ENCODE measurements around the gene AKNA. TPM values are rescaled to one million over a fixed set of nuclear protein-coding genes. Genes with fewer than 3 reads are reported as not detected.

AKNA gene
- polyA plus RNA-seq, 1 experiment = 7.0 TPM

DNA sequence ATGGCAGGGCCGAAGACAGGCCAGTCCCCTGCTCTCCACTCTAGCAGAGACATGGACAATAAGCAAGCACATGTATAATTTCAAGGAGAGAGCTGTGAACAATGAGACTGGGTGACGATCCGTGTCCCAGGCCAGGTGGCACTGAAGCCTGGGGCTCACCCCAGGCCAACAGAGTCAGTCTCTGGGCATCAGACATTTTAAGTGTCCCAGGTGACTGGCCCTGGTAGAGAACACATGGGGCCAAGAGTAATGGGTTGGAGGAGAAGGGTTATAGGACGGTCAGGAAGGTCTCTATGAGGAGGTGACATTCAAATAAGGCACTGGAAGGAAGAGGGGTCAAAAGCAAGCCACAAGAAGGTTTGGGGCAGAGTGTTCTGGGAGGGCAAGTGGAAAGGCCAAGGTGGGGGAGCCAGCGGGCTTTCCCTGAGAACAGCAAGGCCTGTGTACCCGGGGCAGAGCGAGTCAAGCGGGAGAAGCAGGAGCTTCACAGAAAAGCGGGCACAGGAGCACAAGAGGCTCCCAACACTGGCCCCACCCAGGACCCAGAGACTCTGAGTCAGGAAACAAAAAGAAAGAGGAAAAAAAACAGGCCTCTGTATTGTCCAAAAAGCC is 1.1 kb upstream of the AKNA start:
- CTCF ChIA-PET = interaction anchor here (1.5 to 2.1 kb wide), 2 partner anchors 17 to 306 kb away, joined by 3 to 9 read pairs; no protein-coding TSS in a partner anchor
- H3K27me3 ChIP-seq (ENCODE audit: control insufficient read depth, insufficient read depth, low read length) = no peaks in the 10 kb centered on the region
- TF ChIP-seq, protein P1, sequence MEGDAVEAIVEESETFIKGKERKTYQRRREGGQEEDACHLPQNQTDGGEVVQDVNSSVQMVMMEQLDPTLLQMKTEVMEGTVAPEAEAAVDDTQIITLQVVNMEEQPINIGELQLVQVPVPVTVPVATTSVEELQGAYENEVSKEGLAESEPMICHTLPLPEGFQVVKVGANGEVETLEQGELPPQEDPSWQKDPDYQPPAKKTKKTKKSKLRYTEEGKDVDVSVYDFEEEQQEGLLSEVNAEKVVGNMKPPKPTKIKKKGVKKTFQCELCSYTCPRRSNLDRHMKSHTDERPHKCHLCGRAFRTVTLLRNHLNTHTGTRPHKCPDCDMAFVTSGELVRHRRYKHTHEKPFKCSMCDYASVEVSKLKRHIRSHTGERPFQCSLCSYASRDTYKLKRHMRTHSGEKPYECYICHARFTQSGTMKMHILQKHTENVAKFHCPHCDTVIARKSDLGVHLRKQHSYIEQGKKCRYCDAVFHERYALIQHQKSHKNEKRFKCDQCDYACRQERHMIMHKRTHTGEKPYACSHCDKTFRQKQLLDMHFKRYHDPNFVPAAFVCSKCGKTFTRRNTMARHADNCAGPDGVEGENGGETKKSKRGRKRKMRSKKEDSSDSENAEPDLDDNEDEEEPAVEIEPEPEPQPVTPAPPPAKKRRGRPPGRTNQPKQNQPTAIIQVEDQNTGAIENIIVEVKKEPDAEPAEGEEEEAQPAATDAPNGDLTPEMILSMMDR (IDR thresholded peaks at IDR 0.05; ENCODE audit: low read depth, low read length) = no peak
- H3K4me3 ChIP-seq (ENCODE audit: low read depth, low read length) = no peak overlapping the region
- peak overlapping the region; percentile 11 for H3K27ac ChIP-seq (ENCODE audit: low read depth, low read length)
- POLR2A ChIA-PET = interaction anchor here (1.5 kb wide), 1 partner anchor 199 kb away, joined by 3 read pairs; the partner anchor contains the start of gene ATP6V1G1
- no peak for DNase-seq (ENCODE audit: low read depth, low spot score)
- H3K9me3 ChIP-seq (ENCODE audit: control insufficient read depth, insufficient read depth, low read length) = no peaks in the 10 kb centered on the region

GRCh38 chr9:114388357-114388682 is 538 bp upstream of the AKNA start:
- Histone ChIP-seq H3K4me3 (ENCODE audit: low read depth, low read length) (peak overlapping the region; percentile 74), H3K27ac (ENCODE audit: low read depth, low read length) (peak overlapping the region; percentile 81), H3K9me3 (ENCODE audit: control insufficient read depth, insufficient read depth, low read length) (no peaks in the 10 kb centered on the region), H3K27me3 (ENCODE audit: control insufficient read depth, insufficient read depth, low read length) (no peaks in the 10 kb centered on the region)
- POLR2A ChIA-PET = interaction anchor here (1.5 to 2.9 kb wide), 4 partner anchors 9 to 199 kb away, joined by 3 to 12 read pairs (median 7); partner anchors contain the start of gene ATP6V1G1
- CTCF ChIA-PET = interaction anchor here (1.5 to 2.1 kb wide), 2 partner anchors 17 to 306 kb away, joined by 3 to 9 read pairs; no protein-coding TSS in a partner anchor
- TF ChIP-seq, protein P1 (IDR thresholded peaks at IDR 0.05; ENCODE audit: low read depth, low read length) = no peak
- DNase-seq (ENCODE audit: low read depth, low spot score) = no peak

DNA sequence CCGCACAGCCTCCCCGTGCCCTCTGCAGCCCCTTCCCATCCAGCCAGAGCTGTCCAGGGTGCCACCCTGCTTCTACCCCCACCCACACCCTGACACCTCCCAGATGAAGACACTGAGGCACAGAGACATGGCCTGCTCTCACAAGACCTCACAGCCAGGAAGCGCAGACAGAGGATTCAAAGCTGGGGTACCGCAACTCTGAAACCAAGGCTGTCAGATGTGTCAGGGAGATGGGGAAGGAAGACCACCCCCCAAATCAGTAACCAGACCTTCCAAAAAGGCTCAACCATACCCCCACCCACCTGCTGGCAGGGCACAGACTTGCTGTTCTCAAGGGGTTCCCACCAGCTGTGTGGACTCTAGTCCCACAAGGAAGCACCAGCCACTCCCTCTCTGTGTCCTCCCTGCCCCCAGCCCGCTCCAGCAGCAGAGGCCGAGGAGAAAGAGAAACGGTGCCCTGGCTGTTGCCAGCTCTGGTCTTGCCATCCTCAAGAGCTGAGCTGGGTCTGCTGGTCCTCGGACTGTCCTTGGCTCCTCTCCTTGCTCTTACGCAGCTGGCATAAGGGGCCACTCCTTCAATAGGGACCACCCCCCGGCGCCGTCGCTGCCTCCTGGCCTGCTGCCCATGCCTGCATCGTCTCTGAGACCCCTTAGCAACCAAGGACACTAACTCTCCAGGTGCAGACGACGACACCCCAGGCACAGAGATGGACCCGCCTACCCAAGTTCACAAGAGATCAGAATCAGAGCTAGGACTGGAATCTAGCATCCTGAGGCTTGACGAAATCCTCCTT is 699 bp downstream of the AKNA start:
- ChIA-PET POLR2A (interaction anchor here (0.9 to 2.9 kb wide), 5 partner anchors 10 to 200 kb away, joined by 3 to 12 read pairs (median 5); partner anchors contain the start of gene ATP6V1G1), CTCF (interaction anchor here (0.6 to 2.1 kb wide), 3 partner anchors 19 to 356 kb away, joined by 4 to 9 read pairs (median 5); no protein-coding TSS in a partner anchor)
- TF ChIP-seq, protein P1 (IDR thresholded peaks at IDR 0.05; ENCODE audit: low read depth, low read length) = no peak
- no peaks in the 10 kb centered on the region for H3K9me3 ChIP-seq (ENCODE audit: control insufficient read depth, insufficient read depth, low read length)
- no peaks in the 10 kb centered on the region for H3K27me3 ChIP-seq (ENCODE audit: control insufficient read depth, insufficient read depth, low read length)
- H3K27ac ChIP-seq (ENCODE audit: low read depth, low read length) = peak overlapping the region; percentile 81
- peak overlapping the region; percentile 74 for H3K4me3 ChIP-seq (ENCODE audit: low read depth, low read length)
- DNase-seq (ENCODE audit: low read depth, low spot score) = no peak

GRCh38 chr9:114386361-114386885 is 1.4 kb downstream of the AKNA start:
- TF ChIP-seq, protein P1 (IDR thresholded peaks at IDR 0.05; ENCODE audit: low read depth, low read length) = no peak
- Histone ChIP-seq H3K27ac (ENCODE audit: low read depth, low read length) (peak overlapping the region; percentile 81), H3K27me3 (ENCODE audit: control insufficient read depth, insufficient read depth, low read length) (no peaks in the 10 kb centered on the region), H3K9me3 (ENCODE audit: control insufficient read depth, insufficient read depth, low read length) (no peaks in the 10 kb centered on the region), H3K4me3 (ENCODE audit: low read depth, low read length) (peak overlapping the region; percentile 74)
- DNase-seq (ENCODE audit: low read depth, low spot score) = no peak
- ChIA-PET POLR2A (interaction anchor here (2.9 kb wide), 1 partner anchor 11 kb away, joined by 12 read pairs; no protein-coding TSS in a partner anchor), CTCF (interaction anchor here (1.4 kb wide), 1 partner anchor 267 kb away, joined by 5 read pairs; no protein-coding TSS in a partner anchor)

All from AG04450 (cell line).